GM19025 (cell line): Measurements from ENCODE around the gene NDUFS6.
A peak's percentile ranks its signal among the peaks of the same experiment; 100 is the strongest.
"Not testable (repeated sequence)": the region's sequence is repeated elsewhere in the genome, so short reads cannot be mapped to it uniquely, and the experiment has no call there.

Experiments used
- ATAC-seq: cut with Tn5 transposase; IDR thresholded peaks from one replicate; pipeline ENCODE4 v1.9.1; 2021; ENCODE audit warnings: mild to moderate bottlenecking, low read depth, moderate library complexity; ENCODE audit not compliant: unreplicated experiment

Gene NDUFS6

GRCh38 chr5:1795931-1796330 is 5.3 kb upstream of the NDUFS6 start:
- ATAC-seq: no peak

GRCh38 chr5:1796371-1797102 is 4.7 kb upstream of the NDUFS6 start:
- ATAC-seq: no peak

DNA sequence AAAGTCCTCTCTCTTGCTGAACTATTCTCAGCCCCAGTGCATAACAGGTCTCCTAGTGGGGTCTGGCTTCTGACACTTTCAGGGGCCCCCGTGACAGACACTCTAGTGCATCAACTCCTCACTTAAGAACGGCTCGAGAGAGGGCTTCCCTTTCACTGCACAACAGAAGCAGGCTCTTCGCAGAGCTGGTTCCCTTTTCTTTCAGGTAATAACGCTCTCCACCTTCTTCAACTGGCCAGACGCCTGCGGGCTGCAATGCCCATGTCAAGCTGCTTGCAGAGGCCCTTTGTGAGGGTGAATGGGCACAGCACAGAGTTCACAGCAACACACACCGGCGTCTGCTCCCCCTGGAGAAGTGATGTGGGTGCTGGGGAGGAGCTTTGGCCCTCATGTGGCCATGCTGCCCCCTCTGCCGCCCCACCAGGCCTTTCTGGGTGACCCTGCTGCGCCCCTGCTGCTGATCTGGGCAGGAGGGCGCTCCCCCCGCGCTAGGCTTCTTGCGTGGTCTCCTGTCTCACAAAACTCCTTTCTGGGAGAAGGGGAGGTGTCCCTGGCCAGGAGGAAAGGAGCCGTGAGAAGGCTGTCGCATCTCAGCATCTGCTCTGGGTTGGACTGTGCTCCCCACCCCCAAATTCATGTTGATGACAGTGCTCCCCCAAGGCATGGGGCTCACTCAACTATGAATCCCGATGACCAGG is 4.0 kb upstream of the NDUFS6 start:
- no peak for ATAC-seq

DNA sequence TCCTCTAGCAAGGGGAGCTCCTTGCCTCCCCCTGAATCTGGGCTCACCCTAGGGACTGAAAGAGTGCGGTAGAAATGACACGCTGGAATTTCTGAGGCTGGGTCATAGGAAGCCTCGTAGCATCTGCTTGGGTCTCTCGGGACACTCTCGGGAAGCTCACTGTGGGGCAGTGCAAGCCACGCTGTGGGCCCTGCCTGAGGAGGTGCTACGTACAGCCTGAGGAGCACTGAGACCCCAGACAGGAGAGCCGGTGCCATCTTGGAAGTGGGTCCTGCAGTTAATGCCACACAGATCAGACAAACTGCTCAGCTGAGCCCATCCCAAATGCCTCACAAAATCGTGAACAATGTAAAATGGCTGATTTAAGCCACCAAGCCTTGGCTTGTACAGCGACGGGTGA is 3.4 kb upstream of the NDUFS6 start:
- no peak for ATAC-seq

DNA sequence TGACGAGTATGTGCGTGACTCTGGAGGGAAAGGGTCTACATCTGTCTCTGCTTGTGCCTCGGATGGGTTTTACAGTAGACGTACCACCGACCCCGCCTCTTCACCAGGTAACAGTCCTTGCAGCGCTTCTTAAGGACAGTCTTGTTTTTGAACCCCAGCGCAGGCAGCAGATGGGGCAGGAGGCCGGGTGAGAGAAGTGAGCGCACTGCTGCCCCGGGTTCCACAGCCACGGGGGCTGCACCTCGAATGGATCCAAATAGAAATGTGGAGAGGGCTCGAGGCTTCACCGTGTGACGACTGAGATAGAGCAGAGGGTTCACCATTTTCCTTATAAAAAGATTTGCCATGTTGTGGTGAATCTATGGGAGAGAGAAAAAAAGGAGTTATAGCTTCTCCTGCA is 2.6 kb upstream of the NDUFS6 start:
- not testable (repeated sequence) for ATAC-seq

DNA sequence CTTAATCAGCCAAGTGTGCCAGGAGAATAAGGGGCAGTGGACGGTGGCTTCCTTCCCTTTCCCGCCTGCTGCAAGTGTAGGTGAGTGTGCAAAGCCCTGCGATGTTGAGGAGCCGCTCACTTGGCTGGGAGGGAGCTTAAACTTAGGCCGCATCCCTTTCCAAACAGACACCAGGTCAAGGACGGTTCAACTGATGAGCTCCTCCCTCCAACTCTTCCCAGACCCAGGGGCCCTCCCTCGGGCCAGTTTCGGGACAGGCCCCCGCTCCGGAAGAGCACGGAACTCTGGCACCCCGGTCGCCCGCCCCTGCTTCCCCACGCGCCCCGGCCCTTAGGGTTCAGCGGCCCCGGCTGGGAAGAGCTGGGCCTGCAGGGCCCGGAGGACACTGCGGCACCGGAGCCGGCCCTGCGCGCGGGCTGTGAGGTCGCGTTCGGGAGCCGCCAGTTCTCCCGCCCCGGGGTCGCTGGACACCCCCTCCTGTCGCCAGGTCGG is 2.1 kb upstream of the NDUFS6 start:
- ATAC-seq: peak; percentile 14

DNA sequence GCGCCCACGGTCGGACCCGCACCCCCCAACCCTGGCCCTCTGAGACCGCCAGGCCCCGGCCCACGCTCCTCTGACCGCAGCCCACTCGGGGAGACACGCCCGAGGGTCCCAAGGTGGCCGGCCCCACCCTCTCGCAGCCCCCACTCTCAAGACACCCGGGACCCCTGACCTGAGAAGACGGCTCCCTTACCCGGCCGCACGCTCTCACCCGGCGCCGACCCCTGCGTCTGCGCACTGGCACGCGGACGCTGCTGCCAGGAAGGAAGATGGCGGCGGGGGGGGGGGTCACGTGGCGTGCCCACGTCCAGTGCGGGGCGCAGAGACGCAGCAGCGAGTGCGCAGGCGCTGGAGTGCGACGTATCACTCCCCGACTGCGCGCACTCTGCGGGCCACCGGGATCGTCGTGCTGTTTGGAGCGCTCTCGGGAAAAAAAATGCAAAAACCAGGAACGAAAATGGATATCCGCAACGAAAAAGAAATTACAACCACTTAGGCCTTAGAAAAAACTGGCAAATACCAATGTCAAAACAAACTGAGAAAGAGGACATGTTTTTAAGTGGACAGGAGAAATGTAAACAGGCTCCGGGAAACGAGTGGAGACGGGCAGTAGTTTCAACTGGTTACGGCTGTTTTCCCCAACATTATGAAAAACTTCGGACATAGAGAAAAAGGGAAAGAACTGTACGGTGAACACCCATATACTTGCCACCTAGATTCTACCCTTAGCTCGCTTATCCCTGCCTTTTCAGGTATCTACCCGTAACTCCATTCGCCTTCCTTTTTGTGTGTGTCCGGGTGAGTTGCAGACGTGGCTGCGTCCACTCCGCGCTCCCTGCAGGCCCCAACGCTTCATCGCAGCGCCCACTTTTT is 1.4 kb upstream of the NDUFS6 start, which contains the start of gene MRPL36:
MRPL36 (minus strand) TSS at position 236 of the 870 bp plus-strand sequence. CDS start 902 bp downstream, outside the sequence.
- peak; percentile 46 for ATAC-seq

- peak; percentile 34 for ATAC-seq
Observed at GRCh38 chr5:1800472-1801221, 560 bp upstream of the NDUFS6 start.

DNA sequence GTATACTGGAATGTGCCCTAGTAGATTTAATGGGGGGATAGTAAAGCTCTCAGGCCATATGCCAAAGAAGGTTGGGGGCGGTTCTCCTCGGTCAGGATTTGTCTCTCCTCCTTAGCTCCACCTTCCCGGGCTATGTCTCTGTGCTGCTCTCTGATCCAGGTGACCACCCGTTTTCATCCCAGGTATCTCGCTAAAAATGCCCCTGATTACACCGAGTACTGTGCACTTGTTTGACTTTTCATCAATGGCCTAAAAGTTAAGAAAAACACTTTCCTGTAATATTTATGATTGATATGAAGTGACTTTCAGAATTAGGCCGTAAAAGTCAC is 724 bp downstream of the NDUFS6 start:
- no peak for ATAC-seq

GRCh38 chr5:1803192-1803591 is 2.0 kb downstream of the NDUFS6 start:
- ATAC-seq: no peak

- ATAC-seq: no peak
Observed at GRCh38 chr5:1804001-1804690, 2.9 kb downstream of the NDUFS6 start.

GRCh38 chr5:1805326-1805725 is 4.1 kb downstream of the NDUFS6 start:
- no peak for ATAC-seq

DNA sequence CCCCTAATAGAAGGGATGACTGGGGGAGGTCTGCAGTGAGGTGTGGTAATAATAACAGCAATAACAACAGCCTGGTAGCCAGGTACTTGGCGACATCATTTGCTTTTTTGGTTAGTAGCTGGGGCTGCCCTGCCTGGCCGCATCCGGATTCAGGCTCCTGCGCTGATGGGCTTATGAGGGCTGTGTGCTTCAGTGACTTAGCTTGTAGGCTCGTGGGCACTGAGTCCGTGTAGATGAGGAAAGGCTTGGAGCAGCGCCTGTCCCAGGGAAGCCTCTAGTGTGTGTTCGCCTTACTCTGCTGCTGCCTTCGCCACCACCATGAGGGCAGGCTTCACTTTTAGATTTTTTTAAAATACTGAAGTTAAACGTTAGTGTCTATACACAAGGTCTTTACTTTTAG is 4.5 kb downstream of the NDUFS6 start:
- no peak for ATAC-seq

GRCh38 chr5:1806199-1806598 is 5.0 kb downstream of the NDUFS6 start:
- no peak for ATAC-seq

DNA sequence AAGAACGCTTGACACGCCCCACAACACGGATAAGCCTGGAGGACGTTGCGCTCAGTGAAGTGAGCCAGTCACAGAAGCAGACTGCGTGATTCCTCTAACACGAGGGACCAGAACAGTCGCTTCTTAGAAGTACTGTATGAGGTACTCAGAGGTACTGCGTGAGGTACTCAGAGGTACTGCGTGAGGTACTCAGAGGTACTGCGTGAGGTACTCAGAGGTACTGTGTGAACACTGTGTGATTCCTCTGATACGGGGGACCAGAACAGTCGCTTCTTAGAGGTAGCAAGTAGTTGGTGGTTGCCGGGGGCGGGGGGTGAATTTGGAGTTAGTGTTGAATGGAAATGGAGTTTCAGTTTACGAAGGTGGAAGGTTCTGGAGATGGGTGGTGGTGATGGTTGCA is 5.8 kb downstream of the NDUFS6 start:
- ATAC-seq: no peak

DNA sequence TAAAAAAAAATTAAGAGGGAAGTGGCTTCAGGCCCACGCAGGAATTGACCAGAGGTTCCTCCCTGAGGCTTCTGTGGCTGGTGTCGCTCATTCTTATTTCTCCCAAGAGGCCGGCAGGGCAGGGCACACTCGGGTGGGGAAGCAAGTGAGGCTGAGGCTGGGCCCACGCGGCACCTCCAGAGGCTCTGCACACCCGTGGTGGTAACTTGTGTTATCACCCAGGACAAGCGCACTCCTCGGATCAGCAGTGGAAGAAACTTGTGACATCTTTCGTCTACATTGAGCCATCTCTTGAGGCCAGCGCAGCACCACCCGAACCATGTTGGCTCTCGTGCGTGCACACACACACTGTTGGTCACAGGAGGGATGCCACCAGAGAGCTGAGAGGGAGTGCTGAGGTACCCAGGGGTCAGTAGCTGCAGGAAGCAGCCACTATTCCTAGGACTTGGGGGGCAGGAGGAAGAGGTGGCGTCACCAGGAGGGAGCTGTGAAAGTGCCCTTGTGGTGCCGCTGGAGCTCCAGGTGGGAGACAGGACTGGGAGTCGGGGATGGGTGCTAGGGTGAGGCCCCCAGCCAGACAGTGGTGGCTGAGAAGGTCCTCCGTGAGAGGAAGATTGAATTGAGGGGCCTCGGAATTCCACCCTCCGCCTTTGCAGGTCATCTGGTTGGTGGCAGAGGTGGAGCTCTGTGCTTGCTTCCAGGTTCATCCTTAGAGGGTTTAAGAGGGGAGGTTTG is 6.4 kb downstream of the NDUFS6 start:
- ATAC-seq: no peak

DNA sequence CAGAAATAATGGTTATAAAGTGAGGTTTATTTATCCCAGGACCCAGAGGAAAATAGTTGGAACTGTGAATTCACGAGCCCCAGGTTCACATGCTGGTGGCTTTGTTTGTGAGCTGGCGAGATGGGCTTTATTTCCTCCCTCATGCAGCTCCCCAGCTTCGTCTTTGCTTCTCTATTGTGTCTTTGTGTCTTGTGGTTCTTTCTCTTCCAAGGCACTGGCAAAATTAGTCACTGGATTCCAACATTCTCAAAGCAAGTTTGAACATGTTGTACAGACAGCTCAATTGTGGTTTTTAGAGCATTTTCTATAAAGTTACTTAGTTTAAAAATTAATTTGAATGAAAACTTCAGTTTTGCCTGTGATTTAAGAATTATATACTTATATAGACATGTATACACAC is 7.2 kb downstream of the NDUFS6 start:
- ATAC-seq: no peak

GRCh38 chr5:1809416-1810035 is 8.3 kb downstream of the NDUFS6 start:
- no peak for ATAC-seq
